Measurements from ENCODE around the gene VCP. TPM values are rescaled to one million over a fixed set of nuclear protein-coding genes. Genes with fewer than 3 reads are reported as not detected.

Gene VCP
- total and polyA plus RNA-seq, 9 of the 15 experiments (the other 6 are each of a cell fraction or from before 2014, with no cell fraction given) = 7.1 to 257 (median 199) TPM

- no peak for TF ChIP-seq RCOR1 (IDR thresholded peaks at IDR 0.05; ENCODE audit: borderline replicate concordance in 1 of 2, low read depth in 2 of 2, low read length in 2 of 2)
- TF ChIP-seq STAT6 (CRISPR knock-in tag; IDR thresholded peaks at IDR 0.05) = no peak
- TF ChIP-seq HDAC1 (IDR thresholded peaks at IDR 0.05) = peak in 1 of 2 experiments; percentile 68; a peak in 2 of 4 replicates
- no peak for TF ChIP-seq RBM15 (IDR thresholded peaks at IDR 0.05; ENCODE audit: insufficient read depth, low read length)
- peak in 1 of 2 experiments; percentile 10 for TF ChIP-seq E2F6 (IDR thresholded peaks at IDR 0.05; ENCODE audit: borderline replicate concordance in 1 of 2, extremely low read depth in 1 of 2, insufficient read depth in 1 of 2, insufficient read length in 1 of 2, low read depth in 1 of 2, low read length in 1 of 2, poor library complexity in 1 of 2, severe bottlenecking in 1 of 2)
- TF ChIP-seq ZBTB1 (CRISPR knock-in tag; IDR thresholded peaks at IDR 0.05; ENCODE audit: borderline replicate concordance, low read depth) = no peak
- TF ChIP-seq HMGN3 (IDR thresholded peaks at IDR 0.05; ENCODE audit: borderline replicate concordance, extremely low read depth, insufficient read length, low read depth, low read length) = peak; percentile 74
- no peak for TF ChIP-seq PHF20 (IDR thresholded peaks at IDR 0.05; ENCODE audit: partially characterized antibody)
- no peak for TF ChIP-seq ZNF280A (IDR thresholded peaks at IDR 0.05; ENCODE audit: low read depth, partially characterized antibody)
- no peak for TF ChIP-seq TEAD4 (IDR thresholded peaks at IDR 0.05; ENCODE audit: low read length)
- no peak for TF ChIP-seq TEAD4 (CRISPR knock-in tag; IDR thresholded peaks at IDR 0.05; ENCODE audit: borderline replicate concordance)
- TF ChIP-seq ETS1 (conservative IDR thresholded peaks at IDR 0.05; ENCODE audit: control insufficient read depth, low read depth, low read length) = peak; percentile 72
- TF ChIP-seq HDAC6 (IDR thresholded peaks at IDR 0.05; ENCODE audit: low read depth, low read length) = no peak
- no peak for TF ChIP-seq POLR2AphosphoS5 (IDR thresholded peaks at IDR 0.05; ENCODE audit: control insufficient read depth, insufficient read depth, low read depth, low read length)
- TF ChIP-seq MED1 (CRISPR knock-in tag; IDR thresholded peaks at IDR 0.05; ENCODE audit: borderline replicate concordance) = no peak
- TF ChIP-seq ZNF696 (CRISPR knock-in tag; conservative IDR thresholded peaks at IDR 0.05) = no peak
Observed at GRCh38 chr9:35071814-35072460, 488 bp downstream of the VCP start (continued).

All from K562 (cell line).